Esophagus muscularis mucosa (tissue), 4 donors: Measurements from ENCODE around the gene SDK1. TPM values are rescaled to one million over a fixed set of nuclear protein-coding genes. Genes with fewer than 3 reads are reported as not detected.

ENCODE experiments used
- DNase-seq: peaks from one replicate; pipeline ENCODE4 v3.0.0-alpha.2; 2017; ENCODE audit errors: extremely low spot score
- H3K27ac ChIP-seq, 4 donors: fragments of 200-600 bp; sonication (generic); replicated peaks in 1 of 4; 1 replicate in 3 of 4; 2 replicates in 1 of 4; pipeline ENCODE4 v1.5.1; 2016 to 2019; ENCODE audit warnings: mild to moderate bottlenecking in 1 of 4
- H3K27me3 ChIP-seq, 4 donors: fragments of 200-600 bp; sonication (generic); one replicate each; pipeline versions ENCODE4 v1.5.1 to v1.6.0; 2016 to 2019
- H3K36me3 ChIP-seq, 4 donors: fragments of 200-600 bp; sonication (generic); one replicate each; pipeline ENCODE4 v1.5.1; 2016 to 2019
- H3K4me1 ChIP-seq, 4 donors: fragments of 200-600 bp; sonication (generic); one replicate each; pipeline ENCODE4 v1.5.1; 2016 to 2019
- H3K4me3 ChIP-seq, 4 donors: fragments of 200-600 bp; sonication (generic); 1 replicate in 2 of 4; 2 replicates in 2 of 4; pipeline ENCODE4 v1.5.1; 2016 to 2019; ENCODE audit warnings: mild to moderate bottlenecking in 4 of 4, moderate library complexity in 1 of 4
- H3K9me3 ChIP-seq, 4 donors: fragments of 200-600 bp; sonication (generic); 1 replicate in 3 of 4; 2 replicates in 1 of 4; pipeline ENCODE4 v1.5.1; 2016 to 2019
- EP300 ChIP-seq: sonication (generic); formaldehyde crosslinking; IDR thresholded peaks from one replicate; pipeline ENCODE4 v1.6.1; 2017; ENCODE audit warnings: antibody characterized with exemption
- POLR2A ChIP-seq: fragments of 450-650 bp; IDR thresholded peaks from one replicate; pipeline ENCODE4 v1.6.1; 2017; ENCODE audit warnings: antibody characterized with exemption, moderate library complexity, mild to moderate bottlenecking, low read depth
- POLR2AphosphoS5 ChIP-seq, 2 donors: sonication (generic); formaldehyde crosslinking; IDR thresholded peaks; one replicate each; pipeline ENCODE4 v1.6.1; 2017; ENCODE audit warnings: antibody characterized with exemption in 2 of 2
- WGBS: methylation state at CpG from one replicate; pipeline ENCODE4 v1.1.5; 2018; 5-methylcytosine and 5-hydroxymethylcytosine counted together
- intact Hi-C: fragments of 100-400 bp; cut with DNase I; formaldehyde crosslinking; loops from one replicate; pipeline ENCODE4 v1.15.1; 2023
- total RNA-seq, 4 donors: library from RNA; depleted of rRNA; stranded (reverse); fragments of >200 nt; gene quantifications; one replicate each; pipeline versions ENCODE4 v1.1.0 to v1.2.1, GENCODE V29; 2016
- TF ChIP-seq, protein P1 (sequence below), 3 experiments: fragments of 200-600 bp in 2 of 3; fragments of 450-650 bp in 1 of 3; sonication (generic) in 2 of 3; IDR thresholded peaks; one replicate each; pipeline ENCODE4 v1.5.1; 2017 to 2019; ENCODE audit warnings: antibody characterized with exemption in 3 of 3, mild to moderate bottlenecking in 2 of 3, moderate library complexity in 1 of 3

SDK1 gene
- total RNA-seq, 4 donors from 2014 or later = 7.8 to 18.6 (median 12.0) TPM

DNA sequence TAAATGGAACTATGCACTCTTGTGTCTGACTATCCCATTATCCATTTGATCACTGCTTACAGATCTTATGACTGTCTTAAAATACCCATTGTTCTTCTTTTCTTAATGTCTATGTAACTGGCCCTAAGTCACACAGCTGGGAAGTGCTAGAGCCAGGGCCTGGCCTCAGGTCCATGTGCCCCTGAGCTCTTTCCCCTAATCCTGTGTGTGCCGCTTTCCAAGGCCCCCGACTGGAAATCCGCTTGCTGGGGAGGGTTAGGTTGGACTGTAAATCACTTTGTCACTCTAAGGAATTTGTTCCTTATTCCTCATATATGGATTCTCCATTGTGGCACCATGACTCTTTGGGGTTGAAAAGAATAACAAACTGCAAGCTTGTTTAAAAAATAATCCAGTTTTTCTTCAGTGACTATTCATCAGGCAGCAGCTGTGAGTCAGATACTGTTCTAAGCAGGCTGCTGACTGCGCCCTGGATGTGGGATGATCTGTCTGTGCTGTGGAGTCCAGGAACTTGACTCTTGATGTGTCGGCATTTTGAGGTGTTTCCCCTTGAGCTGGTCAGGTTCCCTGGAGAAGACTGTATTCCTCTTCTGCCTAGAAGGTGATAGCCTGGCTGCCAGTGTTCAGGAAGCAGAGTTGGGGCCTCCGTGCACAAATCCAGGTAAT, 236.3 kb downstream of the SDK1 start:
- no peaks in the 10 kb centered on the region for H3K27me3 ChIP-seq
- TF ChIP-seq, protein P1, sequence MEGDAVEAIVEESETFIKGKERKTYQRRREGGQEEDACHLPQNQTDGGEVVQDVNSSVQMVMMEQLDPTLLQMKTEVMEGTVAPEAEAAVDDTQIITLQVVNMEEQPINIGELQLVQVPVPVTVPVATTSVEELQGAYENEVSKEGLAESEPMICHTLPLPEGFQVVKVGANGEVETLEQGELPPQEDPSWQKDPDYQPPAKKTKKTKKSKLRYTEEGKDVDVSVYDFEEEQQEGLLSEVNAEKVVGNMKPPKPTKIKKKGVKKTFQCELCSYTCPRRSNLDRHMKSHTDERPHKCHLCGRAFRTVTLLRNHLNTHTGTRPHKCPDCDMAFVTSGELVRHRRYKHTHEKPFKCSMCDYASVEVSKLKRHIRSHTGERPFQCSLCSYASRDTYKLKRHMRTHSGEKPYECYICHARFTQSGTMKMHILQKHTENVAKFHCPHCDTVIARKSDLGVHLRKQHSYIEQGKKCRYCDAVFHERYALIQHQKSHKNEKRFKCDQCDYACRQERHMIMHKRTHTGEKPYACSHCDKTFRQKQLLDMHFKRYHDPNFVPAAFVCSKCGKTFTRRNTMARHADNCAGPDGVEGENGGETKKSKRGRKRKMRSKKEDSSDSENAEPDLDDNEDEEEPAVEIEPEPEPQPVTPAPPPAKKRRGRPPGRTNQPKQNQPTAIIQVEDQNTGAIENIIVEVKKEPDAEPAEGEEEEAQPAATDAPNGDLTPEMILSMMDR (IDR thresholded peaks at IDR 0.05) = no peak
- TF ChIP-seq EP300 = no peak
- TF ChIP-seq POLR2A = no peak
- TF ChIP-seq POLR2AphosphoS5 (IDR thresholded peaks at IDR 0.05) = no peak
- WGBS = 86% methylated on average over 6 of the region's 6 CpGs
- no peak overlapping the region for H3K27ac ChIP-seq
- intact Hi-C loops = no loop called here
- H3K9me3 ChIP-seq = no peaks in the 10 kb centered on the region
- no peaks in the 10 kb centered on the region for H3K36me3 ChIP-seq
- DNase-seq = peak; percentile 72
- H3K4me1 ChIP-seq = no peaks in the 10 kb centered on the region
- no peak overlapping the region for H3K4me3 ChIP-seq

DNA sequence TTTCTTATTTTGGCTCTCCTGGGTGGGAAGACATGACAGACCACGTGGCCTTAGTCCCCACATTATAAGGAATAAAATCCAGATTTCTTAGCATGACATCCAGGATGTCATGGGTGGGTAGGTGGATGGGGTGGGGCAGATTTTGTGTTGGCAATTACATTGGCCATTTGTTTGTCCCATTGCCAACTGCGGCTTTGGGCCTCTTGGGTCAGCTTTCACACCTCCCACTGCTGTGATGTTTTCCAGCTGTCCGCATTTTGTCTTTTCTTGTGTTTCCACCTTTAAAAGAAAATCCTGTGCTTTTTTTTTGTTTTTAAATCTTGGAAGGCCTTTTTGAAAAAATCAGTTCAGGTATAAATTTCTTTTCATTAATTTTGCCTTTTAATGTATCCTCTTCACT, 237.0 kb downstream of the SDK1 start:
- Histone ChIP-seq H3K27ac (no peak overlapping the region), H3K36me3 (no peaks in the 10 kb centered on the region), H3K27me3 (no peaks in the 10 kb centered on the region), H3K4me1 (no peaks in the 10 kb centered on the region), H3K9me3 (no peaks in the 10 kb centered on the region), H3K4me3 (no peak overlapping the region)
- intact Hi-C loops = no loop called here
- WGBS = 68% methylated on average over 3 of the region's 3 CpGs
- DNase-seq = peak; percentile 88
- TF ChIP-seq POLR2AphosphoS5 (IDR thresholded peaks at IDR 0.05) = no peak
- TF ChIP-seq, protein P1 (IDR thresholded peaks at IDR 0.05) = no peak
- TF ChIP-seq POLR2A = no peak
- TF ChIP-seq EP300 = no peak

DNA sequence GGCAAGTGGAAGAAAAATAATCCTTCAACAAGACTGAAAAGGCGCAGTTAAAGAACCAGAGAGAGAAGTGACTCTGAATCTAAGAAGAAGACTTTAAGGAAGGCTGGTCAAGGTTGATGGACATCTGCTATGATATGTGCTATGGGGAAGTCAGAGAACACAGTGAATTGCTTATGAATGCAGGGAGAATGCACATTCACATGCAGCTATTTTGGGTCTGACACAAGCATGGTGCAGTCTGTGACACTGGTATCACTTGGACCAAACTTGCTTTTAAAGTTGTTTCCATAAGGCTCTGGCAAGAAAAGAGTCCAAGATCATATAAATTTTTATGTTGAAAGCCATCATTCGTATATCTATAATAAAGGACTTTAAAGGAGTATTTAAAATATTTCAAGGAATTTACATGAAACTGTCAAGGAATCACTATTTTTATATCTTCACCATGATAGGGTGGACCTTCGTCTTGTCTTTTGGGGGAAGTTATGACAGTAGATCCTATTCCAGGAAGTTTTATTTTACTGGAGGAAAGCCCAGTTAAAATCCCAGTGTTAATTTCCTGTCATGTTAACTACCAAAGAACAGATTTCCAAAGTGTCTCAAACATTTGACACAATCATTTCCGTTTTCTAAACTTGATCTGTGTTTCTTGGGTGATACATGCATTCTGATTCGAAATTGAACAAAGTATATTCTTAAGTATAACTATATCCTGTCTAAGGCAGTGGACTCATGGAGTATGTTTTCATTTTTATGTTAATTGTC, 239.6 kb downstream of the SDK1 start:
- intact Hi-C loops = no loop called here
- Histone ChIP-seq H3K36me3 (no peaks in the 10 kb centered on the region), H3K4me1 (no peaks in the 10 kb centered on the region), H3K27me3 (no peaks in the 10 kb centered on the region), H3K27ac (no peak overlapping the region), H3K9me3 (no peaks in the 10 kb centered on the region), H3K4me3 (no peak overlapping the region)
- WGBS = 66% methylated on average over 5 of the region's 5 CpGs
- no peak for DNase-seq
- TF ChIP-seq, protein P1 (IDR thresholded peaks at IDR 0.05) = no peak
- TF ChIP-seq POLR2AphosphoS5 (IDR thresholded peaks at IDR 0.05) (no peak), POLR2A (no peak), EP300 (no peak)

DNA sequence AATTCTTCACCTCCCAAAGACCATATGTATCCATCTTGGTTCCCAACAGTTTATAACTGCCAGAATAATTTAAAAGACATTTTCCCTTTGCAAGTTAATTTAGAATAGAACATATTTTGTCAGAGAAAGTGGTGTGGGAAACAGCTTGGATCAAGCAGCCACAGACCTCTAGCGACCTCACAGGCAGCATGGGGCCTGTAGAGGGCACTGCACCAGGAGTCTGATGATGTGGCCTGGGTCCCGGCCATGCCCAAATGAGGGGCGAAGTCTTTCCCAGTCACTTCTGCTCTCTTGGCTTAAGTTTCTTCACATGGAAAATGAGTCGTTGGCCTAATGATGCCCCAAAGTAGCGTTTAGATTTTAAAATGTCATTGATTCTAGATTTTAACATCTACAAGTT, 243.2 kb downstream of the SDK1 start:
- WGBS = 78% methylated on average over 5 of the region's 5 CpGs
- Histone ChIP-seq H3K9me3 (no peaks in the 10 kb centered on the region), H3K27me3 (no peaks in the 10 kb centered on the region), H3K4me3 (no peak overlapping the region), H3K4me1 (no peaks in the 10 kb centered on the region), H3K36me3 (no peaks in the 10 kb centered on the region), H3K27ac (no peak overlapping the region)
- DNase-seq = no peak
- TF ChIP-seq EP300 (no peak), POLR2A (no peak), POLR2AphosphoS5 (IDR thresholded peaks at IDR 0.05) (no peak)
- TF ChIP-seq, protein P1 (IDR thresholded peaks at IDR 0.05) = no peak
- intact Hi-C loops = no loop called here
